GM10847 (cell line): ENCODE measurements around the gene L3MBTL4.

ENCODE experiments used
- POLR2A ChIP-seq: IDR thresholded peaks from 2 replicates; pipeline ENCODE4 v1.6.1; 2011; ENCODE audit not compliant: insufficient read length; ENCODE audit errors: extremely low read depth

Gene L3MBTL4

GRCh38 chr18:5967007-5967406 is 447.7 kb downstream of the L3MBTL4 start:
- no peak for TF ChIP-seq POLR2A

GRCh38 chr18:5966514-5966913 is 448.2 kb downstream of the L3MBTL4 start:
- TF ChIP-seq POLR2A: no peak

GRCh38 chr18:5964996-5965395 is 449.7 kb downstream of the L3MBTL4 start:
- no peak for TF ChIP-seq POLR2A

GRCh38 chr18:5964596-5964995 is 450.1 kb downstream of the L3MBTL4 start:
- TF ChIP-seq POLR2A: no peak

GRCh38 chr18:5964108-5964507 is 450.6 kb downstream of the L3MBTL4 start:
- TF ChIP-seq POLR2A: no peak

- no peak for TF ChIP-seq POLR2A
Measured at GRCh38 chr18:5963267-5963666, 451.4 kb downstream of the L3MBTL4 start.

- TF ChIP-seq POLR2A: no peak
Measured at GRCh38 chr18:5962362-5962761, 452.3 kb downstream of the L3MBTL4 start.

GRCh38 chr18:5961828-5962150 is 452.9 kb downstream of the L3MBTL4 start:
- TF ChIP-seq POLR2A: no peak

GRCh38 chr18:5961097-5961827 is 453.4 kb downstream of the L3MBTL4 start:
- TF ChIP-seq POLR2A: no peak

GRCh38 chr18:5958822-5959221 is 455.9 kb downstream of the L3MBTL4 start:
- TF ChIP-seq POLR2A: no peak

- TF ChIP-seq POLR2A: no peak
Measured at GRCh38 chr18:5955861-5956260, 458.9 kb downstream of the L3MBTL4 start.

GRCh38 chr18:5951515-5952091 is 463.1 kb downstream of the L3MBTL4 start:
- no peak for TF ChIP-seq POLR2A

- no peak for TF ChIP-seq POLR2A
Measured at GRCh38 chr18:5948781-5949180, 465.9 kb downstream of the L3MBTL4 start.

- TF ChIP-seq POLR2A: no peak
Measured at GRCh38 chr18:5948237-5948636, 466.5 kb downstream of the L3MBTL4 start.

- no peak for TF ChIP-seq POLR2A
Measured at GRCh38 chr18:5944448-5944847, 470.3 kb downstream of the L3MBTL4 start.

- no peak for TF ChIP-seq POLR2A
Measured at GRCh38 chr18:5943514-5943913, 471.2 kb downstream of the L3MBTL4 start.

- no peak for TF ChIP-seq POLR2A
Measured at GRCh38 chr18:5942591-5942990, 472.1 kb downstream of the L3MBTL4 start.
